Right ventricle myocardium inferior (tissue), 1 donor: ENCODE data around the gene ZNF217. TPM values are rescaled to one million over a fixed set of nuclear protein-coding genes. Genes with fewer than 3 reads are reported as not detected.
"Not testable (repeated sequence)": the region's sequence is repeated elsewhere in the genome, so short reads cannot be mapped to it uniquely, and the experiment has no call there.

Source experiments
- ATAC-seq: fragments of 200-7000 bp; cut with Tn5 transposase; one replicate; pipeline ENCODE4 v1.9.1; 2020; ENCODE audit warnings: mild to moderate bottlenecking, moderate library complexity
- DNase-seq: peaks from one replicate; pipeline ENCODE4 v3.0.0; 2021; ENCODE audit errors: missing footprints
- intact Hi-C: fragments of 100-400 bp; cut with DNase I; formaldehyde crosslinking; loops from one replicate; pipeline ENCODE4 v1.11.0; 2022
- total RNA-seq: library from RNA; stranded (reverse); fragmentation: NEBNext Ultra II Directional; extraction: Animal tissue kit (Norgen Biotek cat#: 25700); gene quantifications from one replicate; pipeline ENCODE4 v1.2.1, GENCODE V29; 2021
- donor health status: DM: no; HTN: yes; CAD: no; lungs with severe emphysema.

The ZNF217 gene
- total RNA-seq, 1 donor from 2014 or later: 8.3 TPM

DNA sequence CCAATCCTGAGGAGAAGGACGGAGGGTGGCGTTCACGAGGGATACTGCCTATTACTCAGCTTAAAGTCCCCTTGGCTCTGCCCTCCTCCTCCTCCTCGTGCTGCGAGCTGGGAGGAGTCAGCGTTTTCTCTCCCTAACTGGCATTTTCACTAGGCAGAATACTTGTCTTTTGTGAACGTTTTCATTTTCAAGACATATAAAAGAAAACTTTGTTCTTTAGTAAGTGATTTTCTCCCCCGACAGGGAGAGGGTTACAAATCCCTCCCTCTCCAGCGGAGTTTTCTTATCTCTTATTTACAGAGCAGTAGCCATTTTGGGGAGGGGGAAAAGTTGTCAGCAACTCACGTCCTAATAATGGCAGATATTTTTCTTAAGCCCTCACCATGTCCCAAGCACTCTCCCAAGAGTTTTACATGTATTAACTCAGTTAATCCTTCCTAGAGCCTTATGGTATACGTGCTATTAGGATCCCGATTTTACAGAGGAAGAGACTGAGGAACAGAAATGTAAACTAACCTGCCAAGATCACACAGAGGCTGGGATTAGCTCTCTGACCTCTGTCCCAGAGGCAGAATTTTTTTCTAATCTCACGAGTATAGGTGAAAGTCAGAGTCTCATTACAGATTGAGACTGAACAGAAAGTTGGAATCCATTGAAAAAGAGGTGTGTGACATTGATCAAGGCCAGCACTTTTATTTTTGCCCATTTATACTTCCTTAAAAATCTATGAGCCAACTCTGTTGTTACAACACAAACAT is 30.0 kb upstream of the ZNF217 start:
- DNase-seq (peak; percentile 78), ATAC-seq (peak; percentile 88)
- intact Hi-C loops: loop anchor here (1.0 to 5.0 kb wide), 3 partner anchors 19 to 244 kb away; no protein-coding TSS in a partner anchor

DNA sequence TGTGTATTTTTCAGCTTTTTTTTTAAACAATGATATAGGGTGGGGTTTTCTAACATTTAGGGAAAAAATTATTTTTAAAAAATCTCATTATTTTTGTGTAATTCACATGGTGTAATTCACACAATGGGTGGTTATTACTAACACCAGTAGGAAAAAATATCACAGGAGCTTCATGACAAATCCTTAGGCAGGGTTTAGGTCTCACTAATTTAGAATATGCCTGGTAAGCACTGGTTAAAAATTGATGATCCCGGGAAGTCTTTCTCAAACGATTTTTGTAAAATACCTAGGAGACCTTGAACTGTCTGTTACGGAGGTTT is 29.5 kb upstream of the ZNF217 start:
- DNase-seq (no peak), ATAC-seq (no peak)
- intact Hi-C loops: loop anchor here (1.0 to 5.0 kb wide), 3 partner anchors 19 to 244 kb away; no protein-coding TSS in a partner anchor

DNA sequence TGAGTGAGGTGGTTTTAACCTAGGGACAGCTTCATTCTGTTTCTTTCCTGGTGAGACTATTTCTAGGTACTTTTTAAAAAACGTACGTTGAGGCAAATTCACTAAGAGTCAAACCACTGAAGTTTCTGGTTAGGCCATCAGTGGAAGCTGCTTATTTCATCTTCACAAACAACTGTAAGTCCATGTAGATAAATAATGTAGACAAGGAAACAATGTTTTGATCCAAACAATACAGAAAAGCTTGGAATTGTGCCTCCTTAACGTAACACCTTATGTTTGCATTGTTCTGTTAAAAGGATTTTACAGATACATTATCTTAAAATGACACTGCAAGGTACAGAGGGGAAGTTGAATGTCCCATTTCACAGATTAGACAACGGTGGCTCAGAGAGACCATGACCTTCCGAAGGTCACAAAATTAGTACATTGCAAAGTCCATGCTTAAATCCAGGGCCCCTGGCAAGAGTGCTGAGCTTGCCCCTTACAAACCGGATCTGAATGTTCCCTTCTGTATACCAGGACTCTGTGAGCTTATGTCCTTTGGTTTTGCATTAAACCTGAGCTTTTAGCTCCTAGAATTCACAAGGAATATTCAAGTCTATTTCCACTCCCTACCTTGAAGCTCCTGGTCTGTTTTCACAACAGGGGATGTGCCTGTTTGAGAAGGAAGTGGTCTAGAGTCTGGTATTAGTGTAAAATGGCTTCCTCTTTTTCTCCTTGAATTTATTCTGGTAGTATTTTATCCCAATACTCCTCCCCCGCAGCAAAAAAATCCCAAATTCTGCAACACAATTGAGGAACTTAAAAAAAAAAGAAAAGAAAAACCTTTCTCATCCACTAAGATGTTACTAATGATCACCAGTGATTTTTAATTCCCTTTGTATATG is 28.9 kb upstream of the ZNF217 start:
- intact Hi-C loops: loop anchor here (1.0 to 5.0 kb wide), 3 partner anchors 20 to 245 kb away; no protein-coding TSS in a partner anchor
- ATAC-seq (peak; percentile 12), DNase-seq (no peak)

DNA sequence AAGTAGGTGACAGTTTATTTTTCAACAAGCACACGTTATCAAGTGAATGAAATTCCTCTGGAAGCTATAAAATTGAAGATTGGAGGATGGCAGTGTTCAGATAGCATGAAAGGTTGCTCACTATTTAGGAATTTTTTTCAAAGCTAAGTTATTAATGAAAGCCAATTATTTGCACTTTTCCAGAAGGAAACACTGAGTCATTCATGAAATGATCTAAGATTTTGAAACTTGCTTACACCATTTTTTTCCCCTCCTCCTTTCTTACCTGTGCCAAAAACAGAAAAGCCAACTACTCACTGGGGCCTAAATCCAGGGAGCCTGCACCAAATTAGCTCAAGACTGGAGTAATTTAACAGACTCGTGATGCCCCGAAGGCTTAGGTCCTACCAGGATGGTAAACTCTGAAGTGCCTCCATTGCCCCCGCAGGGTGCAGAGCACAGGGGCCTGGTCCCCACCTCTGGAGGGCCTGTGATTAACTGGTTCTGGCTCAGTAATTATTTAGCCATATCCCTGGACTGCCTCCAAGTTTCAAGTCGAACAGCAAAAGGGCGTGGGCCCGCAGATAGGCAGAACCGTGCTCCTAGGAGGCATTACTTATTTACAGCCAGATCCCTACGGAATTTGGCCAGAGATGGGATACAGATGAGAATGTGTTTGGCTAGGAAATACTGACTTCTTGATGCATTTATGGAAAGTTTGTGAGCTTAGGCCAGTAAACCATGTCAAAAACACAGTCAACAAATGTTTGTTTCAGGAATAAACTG is 28.0 kb upstream of the ZNF217 start:
- DNase-seq (no peak), ATAC-seq (peak; percentile 72)
- intact Hi-C loops: loop anchor here (5.0 kb wide), 2 partner anchors 36 to 246 kb away; no protein-coding TSS in a partner anchor

DNA sequence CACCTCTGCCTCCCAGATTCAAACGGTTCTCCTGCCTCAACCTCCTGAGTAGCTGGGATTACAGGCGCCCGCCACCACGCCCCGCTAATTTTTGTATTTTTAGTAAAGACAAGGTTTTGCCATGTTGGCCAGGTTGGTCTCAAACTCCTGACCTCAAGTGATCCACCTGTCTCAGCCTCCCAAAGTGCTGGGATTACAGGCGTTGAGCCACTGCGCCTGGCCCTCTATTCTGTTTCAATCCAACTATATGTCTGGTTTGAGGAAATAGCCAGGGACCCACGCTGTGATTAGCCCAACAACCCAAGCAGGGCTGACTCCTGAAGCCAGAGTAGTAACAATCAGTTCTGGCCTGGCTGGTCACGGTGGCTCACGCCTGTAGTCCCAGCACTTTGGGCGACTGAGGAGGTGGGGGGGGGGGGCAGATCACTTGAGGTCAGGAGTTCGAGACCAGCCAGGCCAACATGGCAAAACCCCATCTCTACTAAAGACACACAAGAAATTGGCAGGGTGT is 24.9 kb upstream of the ZNF217 start:
- DNase-seq, ATAC-seq, intact Hi-C loops: not testable (repeated sequence)

DNA sequence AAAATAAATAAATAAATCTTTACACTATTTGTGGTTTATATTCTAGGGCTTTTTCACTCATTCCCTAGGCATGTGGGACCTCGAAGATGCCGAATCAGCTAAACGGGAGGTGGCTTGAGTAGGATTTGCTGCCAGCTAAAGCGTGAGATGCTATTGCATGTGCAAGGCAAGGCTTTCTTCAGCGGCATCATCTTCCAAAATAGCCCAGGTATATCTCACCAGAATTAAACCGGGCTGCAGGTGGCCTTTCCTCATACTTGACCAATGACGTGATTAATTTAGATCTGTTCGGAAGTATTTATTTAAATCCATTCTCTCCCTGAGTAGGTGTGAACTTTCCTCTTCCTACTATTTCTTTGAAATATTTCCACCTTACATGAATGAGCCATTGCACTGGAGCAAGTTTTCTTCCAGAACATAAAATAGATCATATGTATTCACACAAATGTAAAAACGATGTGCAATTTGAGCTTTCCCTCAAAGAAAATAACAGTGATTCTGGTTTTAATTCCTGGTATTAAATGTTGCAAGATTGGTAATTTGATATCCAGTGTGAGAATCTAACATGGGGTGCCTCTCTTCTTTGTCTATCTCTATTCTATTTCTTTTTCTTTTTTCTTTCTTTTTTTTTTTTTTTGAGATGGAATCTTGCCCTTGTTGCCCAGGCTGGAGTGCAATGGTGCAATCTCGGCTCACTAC is 24.3 kb upstream of the ZNF217 start:
- intact Hi-C loops: no loop called here
- ATAC-seq (no peak), DNase-seq (no peak)

DNA sequence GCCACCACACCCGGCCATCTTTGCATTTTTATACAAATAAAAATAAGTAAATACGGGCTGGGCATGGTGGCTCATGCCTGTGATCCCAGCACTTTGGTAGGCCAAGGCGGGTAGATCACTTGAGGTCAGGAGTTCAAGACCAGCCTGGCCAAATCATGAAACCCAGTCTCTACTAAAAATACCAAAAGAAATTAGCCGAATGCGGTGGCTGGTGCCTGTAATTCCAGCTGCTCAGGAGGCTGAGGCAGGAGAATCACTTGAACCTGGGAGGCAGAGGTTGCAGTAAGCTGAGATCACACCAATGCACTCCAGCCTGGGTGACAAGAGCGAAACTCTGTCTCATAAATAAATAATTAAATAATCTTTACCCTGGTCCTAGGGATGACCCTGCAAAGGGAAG is 22.9 kb upstream of the ZNF217 start:
- intact Hi-C loops, ATAC-seq, DNase-seq: not testable (repeated sequence)

DNA sequence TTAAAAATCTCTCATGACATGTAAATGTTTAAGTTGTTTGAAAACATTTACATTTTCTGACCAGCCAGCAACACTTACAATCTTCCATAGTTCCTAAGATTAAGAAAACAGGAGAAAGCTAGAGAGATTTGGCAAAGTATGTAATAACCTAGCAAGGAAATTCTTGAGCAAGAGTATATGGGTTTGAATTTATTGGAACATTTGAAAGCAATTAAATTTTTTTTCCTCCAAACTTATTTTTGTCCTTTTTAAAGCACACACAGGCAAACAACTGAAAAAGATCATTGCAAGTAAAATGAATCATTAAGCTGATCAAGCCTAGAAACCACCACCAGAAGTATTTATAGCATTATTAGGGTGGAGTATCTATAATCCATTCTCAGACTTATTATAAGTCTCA is 20.1 kb upstream of the ZNF217 start:
- DNase-seq (no peak), ATAC-seq (no peak)
- intact Hi-C loops: no loop called here

DNA sequence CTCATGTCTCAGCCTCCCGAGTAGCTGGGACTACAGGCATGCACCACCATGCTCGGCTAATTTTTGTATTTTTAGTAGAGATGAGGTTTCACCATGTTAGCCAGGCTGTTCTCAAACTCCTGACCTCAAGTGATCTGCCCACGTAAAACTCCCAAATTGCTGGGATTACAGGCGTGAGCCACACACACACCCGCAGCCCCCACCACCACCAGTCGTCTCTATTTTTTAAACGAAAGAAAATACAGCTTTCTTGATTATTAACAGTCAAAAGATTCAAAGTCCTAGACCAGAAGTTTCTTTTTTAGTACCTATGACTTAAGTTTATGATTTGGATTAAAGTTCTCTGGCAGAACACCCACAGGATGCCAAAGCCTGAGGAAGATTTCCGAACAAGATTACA is 18.6 kb upstream of the ZNF217 start:
- ATAC-seq, intact Hi-C loops, DNase-seq: not testable (repeated sequence)

DNA sequence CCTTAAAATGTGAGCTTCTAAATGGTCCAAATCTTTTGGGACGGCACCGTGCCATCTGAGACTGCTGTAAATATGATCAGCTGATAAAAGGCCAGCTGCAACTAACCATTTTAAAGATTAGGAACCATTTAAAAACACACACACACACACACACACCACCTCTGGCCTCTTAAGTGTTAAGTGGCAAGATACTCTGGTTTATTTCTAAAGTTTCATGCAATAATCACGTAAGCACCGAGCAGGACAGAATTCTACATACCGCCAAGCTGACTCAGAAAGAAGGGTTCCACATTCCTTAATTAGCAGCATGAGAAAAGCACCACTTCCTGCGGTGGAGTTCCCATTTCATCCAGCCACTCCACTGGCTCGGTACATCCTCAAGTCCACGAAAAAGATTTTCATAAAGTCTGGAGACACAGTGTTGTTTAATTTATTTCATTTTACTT is 17.8 kb upstream of the ZNF217 start:
- DNase-seq (no peak), ATAC-seq (peak; percentile 64)
- intact Hi-C loops: no loop called here

DNA sequence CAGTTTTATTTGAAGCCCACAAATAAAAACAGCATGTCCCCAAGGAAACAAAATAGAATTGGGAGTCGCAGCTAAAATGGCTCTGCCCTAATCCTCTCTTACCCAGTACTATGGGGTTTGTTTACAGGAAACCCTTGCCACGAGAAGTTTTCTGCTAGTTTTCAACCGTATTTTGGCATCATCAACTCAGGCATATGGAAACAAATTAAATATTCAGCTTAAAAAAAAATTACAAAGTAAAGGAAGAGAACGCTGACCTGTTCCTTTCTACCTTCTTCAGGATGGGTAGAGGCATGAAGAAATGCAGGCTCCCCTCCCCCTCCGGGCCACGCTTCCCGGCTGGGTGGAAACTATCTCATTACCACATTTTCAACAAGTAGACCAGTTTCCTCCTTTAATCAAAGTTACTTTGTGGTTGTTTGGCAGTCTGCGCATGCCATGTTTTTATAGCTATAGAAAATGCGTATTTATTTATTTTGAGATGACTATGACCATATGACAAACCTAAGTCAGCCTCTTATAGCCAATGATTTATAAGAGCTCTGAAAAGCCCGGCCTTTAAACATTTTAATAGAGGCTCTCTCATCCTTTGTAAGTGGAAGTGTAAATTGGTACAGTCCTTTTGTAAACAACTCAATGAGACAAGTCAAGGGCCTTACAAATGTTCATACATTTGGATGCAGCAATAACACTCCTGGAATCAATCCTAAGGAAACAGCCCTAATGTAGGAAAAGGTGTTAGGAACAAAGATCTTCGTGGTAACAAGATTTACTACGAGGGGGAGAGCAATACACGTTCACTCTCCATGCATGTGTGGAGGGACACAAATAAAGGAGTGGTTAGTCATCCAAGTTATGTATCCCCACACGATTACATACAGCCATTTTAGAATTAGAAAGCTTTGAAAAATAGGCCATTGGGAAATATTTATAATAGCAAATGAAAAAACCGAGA is 16.1 kb upstream of the ZNF217 start:
- intact Hi-C loops: no loop called here
- ATAC-seq: no peak
- DNase-seq: no peak

DNA sequence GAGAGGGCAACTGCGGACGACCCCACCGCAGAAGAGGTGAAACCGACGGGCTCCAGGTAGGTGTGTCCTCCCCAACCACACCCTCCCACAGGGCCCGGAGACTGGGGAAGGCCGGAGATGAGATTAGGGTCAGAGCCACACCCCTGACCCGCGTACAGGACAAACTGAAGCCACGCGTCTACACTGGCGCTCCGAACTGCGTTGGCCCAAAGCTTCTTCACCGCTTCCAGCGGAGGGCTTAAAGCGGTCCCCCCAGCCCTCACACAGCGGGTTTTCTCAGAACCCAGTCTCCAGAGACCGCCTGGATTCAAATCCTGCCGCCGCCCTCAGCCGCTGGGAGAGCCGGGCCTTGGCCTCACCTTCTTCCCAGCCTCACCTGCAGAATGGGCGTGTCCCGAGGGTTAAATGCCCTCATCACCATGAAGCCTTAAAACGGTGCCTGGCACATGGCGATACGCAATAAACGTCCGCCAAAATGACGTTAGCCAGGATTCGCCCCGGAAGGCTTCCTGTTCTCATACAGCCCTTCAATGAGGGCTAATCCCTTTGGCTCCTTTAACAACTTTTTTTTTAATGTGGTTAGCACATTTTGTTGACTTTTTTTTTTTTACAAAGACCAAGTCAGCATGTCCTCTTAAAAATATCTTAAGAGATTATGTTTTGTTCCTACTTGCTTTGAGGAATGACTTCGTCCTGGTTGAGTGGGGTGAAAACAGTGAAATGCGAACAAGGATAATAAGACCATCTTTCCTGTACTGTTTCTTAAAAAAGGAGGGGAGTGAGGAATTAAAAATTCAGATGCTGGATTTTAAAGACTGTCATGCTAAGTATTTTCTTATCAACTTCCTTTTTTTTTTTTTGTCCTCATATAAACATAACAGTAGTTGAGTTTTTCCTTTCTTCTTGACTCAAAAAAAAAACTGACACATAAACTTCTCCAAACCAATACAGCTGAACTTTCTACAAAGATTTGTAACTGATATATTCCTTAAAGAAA is 15.1 kb upstream of the ZNF217 start:
- intact Hi-C loops: no loop called here
- DNase-seq (no peak), ATAC-seq (peak; percentile 51)

DNA sequence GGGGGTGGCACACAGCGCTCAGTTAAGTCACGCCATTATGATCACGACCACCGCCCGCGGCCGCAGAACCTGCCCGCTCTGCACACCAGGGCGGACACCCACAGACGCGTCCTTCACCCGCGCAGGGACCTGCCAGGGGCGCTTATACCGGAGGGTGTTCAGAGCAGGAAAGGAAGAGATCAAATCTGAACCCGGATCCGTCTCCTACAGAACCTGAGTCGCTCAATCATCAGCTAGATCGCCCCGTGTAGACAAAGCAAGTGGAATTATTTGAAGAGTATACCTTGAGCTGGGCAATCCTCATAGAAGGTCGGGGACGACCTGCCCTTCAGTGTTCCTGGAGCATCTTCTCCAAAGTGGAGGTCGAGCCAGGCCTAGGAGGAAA is 14.4 kb upstream of the ZNF217 start:
- DNase-seq (no peak), ATAC-seq (no peak)
- intact Hi-C loops: no loop called here

DNA sequence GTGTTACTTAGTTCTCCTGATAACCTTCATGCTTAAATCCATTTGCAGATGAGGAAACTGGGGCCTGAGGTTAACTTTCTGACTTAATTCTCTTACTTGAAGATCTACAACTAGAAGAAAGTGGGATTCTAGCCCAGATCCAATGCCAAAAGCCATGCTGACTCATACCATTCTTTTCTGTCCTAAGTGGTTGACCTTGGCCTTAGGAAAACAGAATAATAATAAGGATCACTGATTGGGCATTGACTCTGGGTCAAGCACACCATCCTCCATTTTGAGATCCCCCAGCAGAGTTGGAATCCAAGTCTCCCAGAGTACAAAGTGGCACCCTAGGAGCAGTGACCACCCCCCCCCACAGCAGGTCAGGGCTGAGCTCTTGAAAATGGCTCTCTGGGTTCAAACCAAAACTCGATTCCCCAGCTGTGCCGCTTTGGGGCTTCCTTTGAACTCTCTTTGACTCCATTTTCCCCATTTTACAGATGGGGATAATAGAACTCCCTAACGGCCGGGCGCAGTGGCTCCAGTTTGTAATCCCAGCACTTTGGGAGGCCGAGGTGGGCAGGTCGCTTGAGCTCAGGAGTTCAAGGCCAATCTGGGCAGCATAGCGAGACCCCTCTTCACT is 12.8 kb upstream of the ZNF217 start:
- ATAC-seq (no peak), DNase-seq (no peak)
- intact Hi-C loops: no loop called here

DNA sequence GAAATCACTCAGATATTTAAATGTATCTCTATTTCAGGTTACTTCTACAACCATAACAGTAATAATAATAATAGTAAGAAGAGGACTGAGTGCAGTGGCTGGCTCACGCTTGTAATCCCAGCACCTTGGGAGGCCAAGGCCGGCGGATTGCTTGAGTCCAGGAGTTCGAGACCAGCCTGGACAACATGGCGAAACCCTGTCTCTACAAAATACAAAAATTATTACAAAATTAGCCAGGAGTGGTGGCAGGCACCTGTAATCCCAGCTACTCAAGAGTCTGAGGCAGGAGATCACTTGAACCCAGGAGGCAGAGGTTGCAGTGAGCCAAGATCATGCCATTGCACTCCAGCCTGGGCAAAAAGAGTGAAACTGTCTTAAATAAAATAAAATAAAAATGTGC is 11.8 kb upstream of the ZNF217 start:
- DNase-seq, ATAC-seq, intact Hi-C loops: not testable (repeated sequence)

DNA sequence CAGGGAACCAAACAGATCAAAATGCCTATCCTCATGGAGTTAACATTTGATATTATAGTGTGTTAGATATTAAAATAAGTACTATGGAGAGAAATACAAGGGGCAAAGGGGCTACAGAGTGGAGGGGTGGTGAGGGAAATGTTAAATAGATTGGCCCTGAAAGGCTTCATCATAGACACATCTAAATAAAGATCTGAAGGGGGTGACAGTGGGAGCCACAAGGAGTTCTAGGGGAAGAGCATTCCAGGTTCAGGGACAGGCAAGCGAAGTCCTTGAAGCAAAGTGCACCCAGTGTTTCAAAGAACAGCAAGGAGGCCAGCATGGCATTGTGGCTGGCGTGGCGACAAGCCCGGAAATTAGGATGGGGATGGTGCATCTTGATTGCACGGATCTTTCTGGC is 11.2 kb upstream of the ZNF217 start:
- ATAC-seq, DNase-seq, intact Hi-C loops: not testable (repeated sequence)
